Heart left ventricle (tissue), 13 donors: Measurements from ENCODE around the gene CD300LF.

Experiments
- POLR2A ChIP-seq, 2 donors: fragments of 450-650 bp; IDR thresholded peaks; one replicate each; pipeline ENCODE4 v1.6.1; 2017; ENCODE audit warnings: antibody characterized with exemption in 2 of 2, mild to moderate bottlenecking in 2 of 2, moderate library complexity in 2 of 2
- TF ChIP-seq, protein P1 (sequence below), 12 donors: fragments of 200-600 bp; sonication (generic) in 4 of 12; IDR thresholded peaks; one replicate each; pipeline versions ENCODE4 v1.5.0 to v1.8.0; 2018 to 2022; ENCODE audit warnings: antibody characterized with exemption in 12 of 12, mild to moderate bottlenecking in 5 of 12
- donor health status: ischemic (EF 13 %, LVEDD 7.1; RV severe dilation, severe dysfunction).
- donor health status: DM: no; HTN: yes; CAD: no.
- donor health status: DM: no; HTN: no; CAD: no.
- donor health status: ischemic (EF 25% LVEDD 6.9; RV normal size, moderate dysfunction).
- donor health status: ischemic (EF 25% LVEDD 5.7; RV mildly dilated, moderate dysfunction).
- donor health status: ischemic (EF 35%, LVEDD 5.7; RV mildly dilated, moderate dysfunction).
- donor health status: nonischemic (EF 11% LVEDD 7.7; RV severe dilation, severe dysfunction).
- donor health status: DM: yes; HTN: yes; CAD: no.
- donor health status: PGD.
- donor health status: ischemic (EF 29% LVEDD 5.4; RV normal size, mild dysfunction).
- donor health status: nonischemic (EF 23%, LVEDD 6.1; RV moderate dilation, normal function).

DNA sequence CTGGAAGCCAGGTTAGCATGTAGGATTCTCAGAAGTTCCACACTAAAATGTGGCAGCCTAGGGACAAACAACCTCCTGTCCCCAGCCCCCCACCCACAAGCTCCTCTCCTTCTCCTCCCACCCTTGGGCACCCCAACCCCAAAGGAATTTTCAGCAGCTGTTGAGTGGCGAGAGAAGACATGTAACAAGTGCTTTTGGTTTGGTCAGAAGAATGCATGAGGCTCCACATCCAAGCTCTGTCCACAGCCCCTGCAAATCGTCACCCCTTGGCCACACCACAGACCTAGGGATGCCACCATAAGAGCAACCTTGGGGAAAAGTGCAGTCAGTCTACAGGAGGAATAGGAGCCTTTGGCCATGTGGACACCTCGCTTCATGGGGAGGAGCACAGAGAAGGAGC is 12.4 kb upstream of the CD300LF start:
- TF ChIP-seq, protein P1, sequence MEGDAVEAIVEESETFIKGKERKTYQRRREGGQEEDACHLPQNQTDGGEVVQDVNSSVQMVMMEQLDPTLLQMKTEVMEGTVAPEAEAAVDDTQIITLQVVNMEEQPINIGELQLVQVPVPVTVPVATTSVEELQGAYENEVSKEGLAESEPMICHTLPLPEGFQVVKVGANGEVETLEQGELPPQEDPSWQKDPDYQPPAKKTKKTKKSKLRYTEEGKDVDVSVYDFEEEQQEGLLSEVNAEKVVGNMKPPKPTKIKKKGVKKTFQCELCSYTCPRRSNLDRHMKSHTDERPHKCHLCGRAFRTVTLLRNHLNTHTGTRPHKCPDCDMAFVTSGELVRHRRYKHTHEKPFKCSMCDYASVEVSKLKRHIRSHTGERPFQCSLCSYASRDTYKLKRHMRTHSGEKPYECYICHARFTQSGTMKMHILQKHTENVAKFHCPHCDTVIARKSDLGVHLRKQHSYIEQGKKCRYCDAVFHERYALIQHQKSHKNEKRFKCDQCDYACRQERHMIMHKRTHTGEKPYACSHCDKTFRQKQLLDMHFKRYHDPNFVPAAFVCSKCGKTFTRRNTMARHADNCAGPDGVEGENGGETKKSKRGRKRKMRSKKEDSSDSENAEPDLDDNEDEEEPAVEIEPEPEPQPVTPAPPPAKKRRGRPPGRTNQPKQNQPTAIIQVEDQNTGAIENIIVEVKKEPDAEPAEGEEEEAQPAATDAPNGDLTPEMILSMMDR (IDR thresholded peaks at IDR 0.05): no peak
- no peak for TF ChIP-seq POLR2A (IDR thresholded peaks at IDR 0.05)
